Right atrium auricular region (tissue), 2 donors: ENCODE results near the gene WDR46. TPM values are rescaled to one million over a fixed set of nuclear protein-coding genes. Genes with fewer than 3 reads are reported as not detected.
A peak's percentile ranks its signal among the peaks of the same experiment; 100 is the strongest.

Experiments
- DNase-seq: peaks from one replicate; pipeline ENCODE4 v3.0.0-alpha.2; 2019; ENCODE audit warnings: low spot score
- H3K27ac ChIP-seq, 2 donors: fragments of 200-600 bp; sonication (generic); 1 replicate in 1 of 2; 2 replicates in 1 of 2; pipeline ENCODE4 v1.5.1; 2016 to 2019
- H3K27me3 ChIP-seq, 2 donors: fragments of 200-600 bp; sonication (generic); one replicate each; pipeline versions ENCODE4 v1.5.1 to v1.6.0; 2017 to 2019
- H3K36me3 ChIP-seq: fragments of 200-600 bp; sonication (generic); one replicate; pipeline ENCODE4 v1.5.1; 2016
- H3K4me1 ChIP-seq, 2 donors: fragments of 200-600 bp; sonication (generic); one replicate each; pipeline versions ENCODE4 v1.5.1 to v1.6.0; 2017 to 2019
- H3K4me3 ChIP-seq, 2 donors: fragments of 200-600 bp; sonication (generic); 1 replicate in 1 of 2; 2 replicates in 1 of 2; pipeline ENCODE4 v1.5.1; 2017 to 2019; ENCODE audit warnings: mild to moderate bottlenecking in 1 of 2, moderate library complexity in 1 of 2
- H3K9me3 ChIP-seq, 2 donors: fragments of 200-600 bp; sonication (generic); one replicate each; pipeline ENCODE4 v1.5.1; 2019
- CTCF ChIP-seq, 2 donors: fragments of 200-600 bp; sonication (generic); IDR thresholded peaks; one replicate each; pipeline ENCODE4 v1.5.1; 2019; ENCODE audit warnings: antibody characterized with exemption in 2 of 2
- total RNA-seq, 2 donors: library from RNA; depleted of rRNA; stranded (reverse); fragments of >200 nt; gene quantifications; one replicate each; pipeline ENCODE4 v1.1.0, GENCODE V29; 2016

Gene WDR46
- total RNA-seq, 2 donors from 2014 or later: 22.5 to 30.9 TPM

DNA sequence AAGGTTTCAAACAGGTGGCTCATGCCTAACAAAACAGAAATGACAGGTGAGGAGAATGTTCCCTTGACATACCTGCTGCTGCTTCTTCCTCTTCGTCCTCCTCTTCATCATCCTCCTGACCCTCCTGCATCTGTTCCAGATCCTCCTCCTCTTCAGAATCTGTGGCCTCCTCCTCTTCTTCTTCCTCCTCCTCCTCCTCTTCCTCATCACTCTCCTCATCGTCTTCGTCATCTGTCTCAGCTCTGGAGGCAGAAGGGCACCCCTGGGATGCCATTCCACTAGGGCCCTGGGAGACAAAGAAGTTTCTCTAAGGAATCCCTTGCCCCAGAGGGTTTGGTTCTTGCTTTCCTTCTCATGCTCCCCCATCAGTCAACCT lies 30.9 kb upstream of the WDR46 start:
- TF ChIP-seq CTCF (IDR thresholded peaks at IDR 0.05): no peak
- no peak overlapping the region for H3K4me3 ChIP-seq

GRCh38 chr6:33318426-33319073 lies 29.5 kb upstream of the WDR46 start:
- Histone ChIP-seq H3K4me1 (peaks cover 0 to 68% of the 10 kb centered on the region in 2 donors), H3K4me3 (peak overlapping the region; percentile 47 to 62), H3K27ac (peak overlapping the region; percentile 85), H3K9me3 (no peaks in the 10 kb centered on the region), H3K36me3 (peaks cover 28% of the 10 kb centered on the region), H3K27me3 (no peaks in the 10 kb centered on the region)
- DNase-seq: no peak
- no peak for TF ChIP-seq CTCF (IDR thresholded peaks at IDR 0.05)

More for the DNA sequence above, 30.9 kb upstream of the WDR46 start:
- Histone ChIP-seq H3K9me3 (no peaks in the 10 kb centered on the region), H3K27me3 (no peaks in the 10 kb centered on the region), H3K27ac (peak overlapping the region; percentile 46 to 89), H3K36me3 (peaks cover 28% of the 10 kb centered on the region), H3K4me1 (peaks cover 0 to 68% of the 10 kb centered on the region in 2 donors)
- DNase-seq: no peak

- Histone ChIP-seq H3K27ac (peak within 1 kb of the TSS; percentile 85), H3K4me3 (peak within 1 kb of the TSS; percentile 47 to 62), H3K36me3 (peaks cover 28% of the 10 kb centered on the region), H3K27me3 (no peaks in the 10 kb centered on the region), H3K9me3 (no peaks in the 10 kb centered on the region), H3K4me1 (peaks cover 0 to 69% of the 10 kb centered on the region in 2 donors)
- TF ChIP-seq CTCF (IDR thresholded peaks at IDR 0.05): no peak
- DNase-seq: peak; percentile 100
These were observed 28.8 kb upstream of the WDR46 start, which contains the start of gene ZBTB22 for GRCh38 chr6:33317669-33318425. Gene ZBTB22 (minus strand): TSS chr6:33317744. CDS start chr6:33316916, 828 bp downstream.

GRCh38 chr6:33317419-33317668 lies 28.3 kb upstream of the WDR46 start:
- Histone ChIP-seq H3K4me1 (peaks cover 0 to 72% of the 10 kb centered on the region in 2 donors), H3K36me3 (peaks cover 28% of the 10 kb centered on the region), H3K27ac (peak overlapping the region; percentile 85), H3K27me3 (no peaks in the 10 kb centered on the region), H3K9me3 (no peaks in the 10 kb centered on the region), H3K4me3 (peak overlapping the region; percentile 47 to 62)
- no peak for TF ChIP-seq CTCF (IDR thresholded peaks at IDR 0.05)
- DNase-seq: no peak

DNA sequence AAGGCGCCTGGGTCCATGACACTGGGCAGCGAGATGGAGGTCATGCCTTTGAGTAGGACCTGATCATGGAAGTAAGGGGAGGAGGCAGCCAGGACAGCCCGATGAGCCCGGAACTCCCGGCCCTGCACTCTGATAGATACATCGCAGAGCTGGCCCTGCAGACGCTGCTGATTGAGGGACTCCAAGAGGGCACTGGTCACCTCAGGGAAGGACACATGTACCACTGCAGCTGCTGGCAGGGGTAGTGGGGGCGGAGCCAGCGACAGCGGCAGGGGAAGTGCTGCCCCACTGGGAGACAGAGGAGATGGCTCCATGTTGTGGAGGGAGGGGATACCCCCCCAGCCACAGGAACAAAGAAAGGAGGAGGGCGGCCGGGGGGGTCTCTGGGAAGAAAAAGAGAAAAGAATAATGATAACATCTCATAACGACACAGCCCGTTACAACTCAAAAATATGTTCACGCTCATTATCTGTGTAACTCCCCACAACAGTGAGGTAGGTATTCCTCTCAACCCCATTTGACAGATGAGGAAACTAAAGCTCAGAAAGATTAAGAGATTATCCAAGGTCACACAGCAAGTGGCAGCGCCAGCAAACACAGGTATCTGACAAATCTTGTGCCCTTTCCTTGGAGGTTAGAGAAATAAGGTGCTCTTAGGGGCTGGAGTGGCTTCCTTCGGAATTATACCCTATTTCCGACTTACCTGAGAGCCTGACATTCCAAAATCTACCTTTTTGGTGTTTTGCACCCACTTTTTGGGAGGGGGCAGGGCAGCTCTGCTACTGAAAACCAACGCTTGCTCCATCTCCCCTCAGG lies 27.8 kb upstream of the WDR46 start:
- no peak for TF ChIP-seq CTCF (IDR thresholded peaks at IDR 0.05)
- DNase-seq: no peak
- Histone ChIP-seq H3K27me3 (no peaks in the 10 kb centered on the region), H3K9me3 (no peaks in the 10 kb centered on the region), H3K36me3 (peaks cover 28% of the 10 kb centered on the region), H3K4me1 (peaks cover 0 to 72% of the 10 kb centered on the region in 2 donors), H3K27ac (peak overlapping the region; percentile 85), H3K4me3 (peak overlapping the region; percentile 47 to 62)
